HEK293T (cell line): Measurements from ENCODE around the gene SERTAD2.

Source experiments
- CTCF ChIA-PET: fragments of 350-600 bp; formaldehyde crosslinking; extraction: SDS; loops from one replicate; lab custom pipeline; 2021; ENCODE audit warnings: antibody characterized with exemption, inconsistent platforms; lab: Yijun Ruan, JAX
- POLR2A ChIA-PET: fragments of 350-600 bp; formaldehyde crosslinking; extraction: SDS; loops from one replicate; lab custom pipeline; 2020; ENCODE audit warnings: antibody characterized with exemption, inconsistent platforms; lab: Yijun Ruan, JAX
- DNase-seq: peaks from one replicate; pipeline ENCODE4 v3.0.0; 2012; ENCODE audit warnings: mixed read lengths; ENCODE audit errors: extremely low spot score
- ARNT ChIP-seq: fragments of 450-650 bp; IDR thresholded peaks from 2 replicates; pipeline ENCODE4 v1.6.1; 2017; ENCODE audit warnings: mild to moderate bottlenecking
- BHLHE40 ChIP-seq: fragments of 450-650 bp; IDR thresholded peaks from 2 replicates; pipeline ENCODE4 v1.6.1; 2016; ENCODE audit warnings: mild to moderate bottlenecking, moderate library complexity, borderline replicate concordance
- CTBP1 ChIP-seq: fragments of 450-650 bp; IDR thresholded peaks from 2 replicates; pipeline ENCODE4 v1.6.1; 2016; ENCODE audit warnings: borderline replicate concordance
- ELF4 ChIP-seq: fragments of 450-650 bp; IDR thresholded peaks from 2 replicates; pipeline ENCODE4 v1.6.1; 2017; ENCODE audit warnings: antibody characterized with exemption
- FOXA1 ChIP-seq: fragments of 450-650 bp; IDR thresholded peaks from 2 replicates; pipeline ENCODE4 v1.6.1; 2016; ENCODE audit warnings: mild to moderate bottlenecking
- FOXK2 ChIP-seq: fragments of 450-650 bp; IDR thresholded peaks from 2 replicates; pipeline ENCODE4 v1.6.1; 2016; ENCODE audit warnings: mild to moderate bottlenecking
- FOXM1 ChIP-seq: fragments of 450-650 bp; IDR thresholded peaks from 2 replicates; pipeline ENCODE4 v1.6.1; 2017; ENCODE audit warnings: mild to moderate bottlenecking, borderline replicate concordance
- HDGF ChIP-seq: fragments of 450-650 bp; IDR thresholded peaks from 2 replicates; pipeline ENCODE4 v1.6.1; 2017; ENCODE audit warnings: antibody characterized with exemption, borderline replicate concordance
- L3MBTL2 ChIP-seq: fragments of 450-650 bp; conservative IDR thresholded peaks from 2 replicates; pipeline ENCODE4 v1.6.1; 2016; ENCODE audit warnings: mild to moderate bottlenecking
- LEF1 ChIP-seq: fragments of 450-650 bp; IDR thresholded peaks from 2 replicates; pipeline ENCODE4 v1.6.1; 2017; ENCODE audit warnings: mild to moderate bottlenecking, borderline replicate concordance
- NFRKB ChIP-seq: fragments of 450-650 bp; IDR thresholded peaks from 2 replicates; pipeline ENCODE4 v1.6.1; 2016; ENCODE audit warnings: mild to moderate bottlenecking, moderate library complexity
- SP1 ChIP-seq: fragments of 450-650 bp; IDR thresholded peaks from 2 replicates; pipeline ENCODE4 v1.6.1; 2017
- SUZ12 ChIP-seq: fragments of 450-650 bp; IDR thresholded peaks from 2 replicates; pipeline ENCODE4 v1.6.1; 2016; ENCODE audit warnings: mild to moderate bottlenecking
- TARDBP ChIP-seq: fragments of 450-650 bp; IDR thresholded peaks from 2 replicates; pipeline ENCODE4 v1.6.1; 2016
- ZNF384 ChIP-seq: fragments of 450-650 bp; IDR thresholded peaks from 2 replicates; pipeline ENCODE4 v1.6.1; 2016
- TF ChIP-seq, protein P1 (sequence below): fragments of 450-650 bp; IDR thresholded peaks from 2 replicates; pipeline ENCODE4 v1.6.1; 2016

Gene SERTAD2

DNA sequence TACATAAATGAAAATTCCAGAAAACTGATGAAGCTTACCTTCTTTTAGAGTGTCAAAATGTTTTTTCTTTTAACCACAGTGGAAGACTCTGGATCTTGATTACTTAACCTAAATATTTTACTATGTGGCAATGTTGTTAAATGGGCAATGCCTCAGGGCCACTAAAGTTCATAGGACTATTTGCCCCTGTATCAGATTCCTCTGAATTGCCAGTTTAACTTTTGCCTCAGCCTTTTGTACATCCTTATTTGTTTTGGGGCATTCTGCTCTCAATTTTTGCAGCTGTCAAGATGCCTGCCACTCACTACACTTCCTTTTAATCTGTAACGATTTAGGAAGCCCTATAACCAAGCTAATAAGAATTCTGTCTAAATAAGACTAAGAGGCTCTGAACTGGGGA, 31.7 kb upstream of the SERTAD2 start:
- DNase-seq: no peak
- ChIA-PET POLR2A (interaction anchor here (1.6 kb wide), 1 partner anchor 11 kb away, joined by 3 read pairs; no protein-coding TSS in a partner anchor), CTCF (no interaction called here)
- no peak for TF ChIP-seq SUZ12
- TF ChIP-seq FOXM1: no peak
- TF ChIP-seq L3MBTL2: no peak
- no peak for TF ChIP-seq CTBP1
- TF ChIP-seq LEF1: no peak

DNA sequence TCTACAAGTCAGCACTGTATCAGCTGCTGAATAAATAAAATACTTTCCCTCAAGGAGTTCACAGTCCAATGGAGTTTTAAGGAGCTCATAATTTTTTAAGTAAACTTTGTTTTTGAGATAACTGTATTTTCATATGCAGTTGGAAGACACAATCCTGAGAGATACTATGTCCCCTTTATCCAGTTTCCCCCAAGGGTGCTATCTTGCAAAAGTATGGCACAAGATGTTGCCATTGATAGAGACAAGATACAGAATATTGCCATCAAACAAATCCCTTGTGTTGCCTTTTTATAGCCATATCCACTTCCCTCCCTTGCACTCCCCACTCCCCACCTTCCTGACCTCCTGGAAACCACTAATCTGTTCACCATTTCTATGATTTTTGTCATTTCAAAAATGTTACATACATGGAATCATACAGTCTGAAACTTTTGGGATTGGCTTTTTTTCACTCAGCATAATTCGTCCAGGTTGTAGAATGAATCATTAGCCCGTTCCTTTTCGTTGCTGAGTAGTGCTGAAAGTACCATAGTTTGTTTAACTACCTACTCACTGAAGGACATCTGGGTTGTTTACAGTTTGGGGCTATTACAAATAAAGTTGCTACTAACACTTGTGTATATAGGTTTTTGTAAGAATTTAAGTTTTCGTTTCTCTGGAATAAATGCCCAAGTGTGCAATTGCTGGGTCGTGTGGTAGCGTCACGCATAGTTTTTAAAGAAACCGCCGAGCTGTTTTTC, 30.2 kb upstream of the SERTAD2 start:
- POLR2A ChIA-PET: no interaction called here
- TF ChIP-seq ELF4: no peak
- TF ChIP-seq FOXM1: no peak
- CTCF ChIA-PET: no interaction called here
- DNase-seq: no peak

DNA sequence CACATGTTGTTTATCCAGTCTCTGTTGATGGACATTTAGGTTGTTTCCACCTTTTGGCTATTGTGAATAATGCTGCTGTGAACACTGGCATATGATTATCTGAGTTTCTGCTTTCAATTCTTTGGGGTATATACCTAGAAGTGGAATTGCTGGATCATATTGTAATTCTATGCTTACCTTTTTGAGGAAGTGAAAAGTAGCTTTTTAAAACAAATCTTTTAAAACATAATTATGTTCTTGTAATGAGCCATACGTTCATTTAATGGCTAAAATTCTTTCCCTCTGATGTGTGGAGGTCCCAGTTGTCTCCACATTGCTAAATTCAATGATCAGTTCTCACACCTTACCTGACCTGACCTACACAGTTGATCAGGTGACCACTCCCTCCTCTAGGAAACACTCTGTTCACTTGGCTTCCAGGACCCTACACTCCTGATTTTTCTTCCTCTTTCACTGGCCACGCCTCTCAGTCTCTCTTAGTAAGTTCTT, 27.8 kb upstream of the SERTAD2 start:
- no peak for DNase-seq
- ChIA-PET POLR2A (no interaction called here), CTCF (no interaction called here)
- no peak for TF ChIP-seq TARDBP
- no peak for TF ChIP-seq FOXM1
- TF ChIP-seq SUZ12: no peak
- no peak for TF ChIP-seq NFRKB
- no peak for TF ChIP-seq ELF4
- TF ChIP-seq BHLHE40: no peak
- no peak for TF ChIP-seq FOXA1
- TF ChIP-seq CTBP1: no peak
- no peak for TF ChIP-seq FOXK2
- TF ChIP-seq LEF1: no peak

DNA sequence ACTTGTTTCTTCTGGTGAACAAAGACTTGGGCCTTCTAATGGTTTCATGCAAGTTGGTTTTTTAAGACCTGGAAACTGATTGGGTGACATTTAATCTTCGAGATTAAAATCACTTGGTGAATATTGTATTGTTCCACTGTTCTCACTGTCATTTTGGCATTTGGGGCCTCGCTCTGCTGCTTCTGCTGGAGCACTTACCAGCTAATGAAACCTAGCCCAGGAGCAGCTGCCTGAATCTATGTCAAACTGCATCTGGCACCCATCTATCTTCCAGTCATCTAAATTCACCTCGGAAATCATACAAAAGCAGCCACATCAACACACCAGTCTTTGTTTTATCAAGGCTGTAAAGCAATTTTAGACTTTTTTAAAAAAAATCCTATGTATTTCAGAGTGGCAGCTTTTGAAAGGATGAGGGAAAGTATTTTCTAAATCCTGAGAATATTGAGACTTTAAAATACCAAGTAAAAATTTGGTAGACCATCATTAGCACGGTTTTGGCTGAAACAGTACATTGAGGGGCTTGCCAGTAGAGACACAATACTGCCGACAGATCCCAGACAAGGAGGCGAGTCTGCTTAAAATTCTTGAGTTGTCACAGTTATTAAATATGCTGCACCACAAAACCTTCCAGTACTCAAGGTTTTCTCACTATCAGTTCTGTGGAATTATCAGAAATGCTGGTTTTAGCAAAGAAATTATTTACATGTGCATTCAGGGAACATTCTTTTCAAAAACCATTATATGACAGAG, 26.1 kb upstream of the SERTAD2 start:
- ChIA-PET CTCF (no interaction called here), POLR2A (no interaction called here)
- TF ChIP-seq CTBP1 (no peak), ELF4 (no peak), NFRKB (no peak), BHLHE40 (no peak), SUZ12 (no peak), SP1 (no peak), FOXA1 (no peak), FOXK2 (no peak), L3MBTL2 (no peak), LEF1 (no peak), HDGF (no peak), ARNT (no peak), ZNF384 (no peak), TARDBP (no peak), FOXM1 (no peak)
- TF ChIP-seq, protein P1, sequence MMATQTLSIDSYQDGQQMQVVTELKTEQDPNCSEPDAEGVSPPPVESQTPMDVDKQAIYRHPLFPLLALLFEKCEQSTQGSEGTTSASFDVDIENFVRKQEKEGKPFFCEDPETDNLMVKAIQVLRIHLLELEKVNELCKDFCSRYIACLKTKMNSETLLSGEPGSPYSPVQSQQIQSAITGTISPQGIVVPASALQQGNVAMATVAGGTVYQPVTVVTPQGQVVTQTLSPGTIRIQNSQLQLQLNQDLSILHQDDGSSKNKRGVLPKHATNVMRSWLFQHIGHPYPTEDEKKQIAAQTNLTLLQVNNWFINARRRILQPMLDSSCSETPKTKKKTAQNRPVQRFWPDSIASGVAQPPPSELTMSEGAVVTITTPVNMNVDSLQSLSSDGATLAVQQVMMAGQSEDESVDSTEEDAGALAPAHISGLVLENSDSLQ: no peak
- no peak for DNase-seq

DNA sequence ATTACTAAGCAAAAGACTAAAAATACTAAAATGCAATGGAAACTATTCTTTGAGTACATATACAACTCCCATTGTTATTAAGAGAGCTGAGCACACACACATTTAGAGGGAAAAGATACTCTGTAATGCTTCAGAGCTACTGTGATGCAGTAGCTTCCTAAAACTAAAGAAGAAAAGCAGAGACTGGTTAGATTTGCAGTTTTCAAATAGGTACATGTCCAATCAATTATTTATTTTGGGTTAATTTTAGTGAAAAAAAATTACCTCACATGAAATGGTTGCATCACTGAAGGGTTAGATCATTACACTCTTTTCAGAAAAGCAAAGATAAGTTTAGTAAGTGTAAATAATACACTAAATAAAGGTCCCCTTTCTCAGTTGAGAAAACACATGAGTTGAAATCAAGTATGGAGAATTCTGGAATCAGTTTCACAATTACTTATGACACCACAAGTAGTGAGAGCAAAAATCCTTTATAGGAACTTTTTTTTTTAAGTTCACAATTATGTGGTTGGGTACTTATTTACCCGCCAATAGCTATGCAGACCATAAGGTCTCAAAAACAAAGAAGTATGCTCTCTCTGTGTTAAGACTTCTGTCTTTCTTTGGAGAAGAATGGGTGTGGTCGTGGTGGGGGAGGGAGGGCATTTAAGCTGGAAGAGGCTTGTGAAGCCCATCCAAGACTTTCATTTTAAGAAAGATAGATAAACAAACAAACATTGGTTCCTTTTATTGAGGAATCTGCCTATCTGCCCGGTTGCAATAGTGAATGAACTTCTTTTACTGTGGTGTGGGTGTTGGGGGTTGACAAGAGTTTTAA, 25.3 kb upstream of the SERTAD2 start:
- ChIA-PET POLR2A (interaction anchor here (1.1 kb wide), 1 partner anchor 25 kb away, joined by 3 read pairs; the partner anchor contains the start of gene SERTAD2), CTCF (no interaction called here)
- no peak for TF ChIP-seq ARNT
- no peak for TF ChIP-seq FOXM1
- TF ChIP-seq L3MBTL2: no peak
- TF ChIP-seq LEF1: no peak
- no peak for TF ChIP-seq FOXK2
- no peak for TF ChIP-seq SUZ12
- TF ChIP-seq NFRKB: no peak
- no peak for TF ChIP-seq TARDBP
- no peak for TF ChIP-seq CTBP1
- no peak for TF ChIP-seq ELF4
- TF ChIP-seq, protein P1: no peak
- TF ChIP-seq FOXA1: no peak
- TF ChIP-seq BHLHE40: no peak
- TF ChIP-seq ZNF384: no peak
- TF ChIP-seq HDGF: no peak
- TF ChIP-seq SP1: no peak
- DNase-seq: no peak

DNA sequence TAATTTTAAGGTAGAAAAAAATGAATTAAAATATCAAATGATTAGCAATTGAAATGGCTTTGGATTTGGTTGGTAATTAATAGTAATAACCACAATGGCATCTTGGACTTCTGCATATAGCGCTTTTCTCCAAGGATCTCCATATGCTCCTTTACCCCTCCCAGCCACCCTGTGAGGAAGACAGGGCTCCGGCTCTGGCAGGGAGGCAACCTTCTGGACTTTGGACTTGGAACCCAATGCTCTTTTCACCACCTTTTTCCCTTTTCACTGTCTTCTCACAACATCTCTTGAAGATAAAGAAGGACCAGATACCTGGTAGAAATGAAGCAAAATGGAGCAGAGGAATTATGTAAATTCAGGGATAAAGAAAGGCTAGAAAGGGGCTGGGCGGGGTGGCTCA, 23.8 kb upstream of the SERTAD2 start:
- TF ChIP-seq HDGF (no peak), FOXM1 (no peak), FOXA1 (no peak), FOXK2 (no peak), LEF1 (no peak), ARNT (no peak), ELF4 (no peak), ZNF384 (no peak), TARDBP (no peak), CTBP1 (no peak), SUZ12 (no peak), NFRKB (no peak), L3MBTL2 (no peak)
- TF ChIP-seq, protein P1: no peak
- ChIA-PET CTCF (no interaction called here), POLR2A (interaction anchor here (1.5 kb wide), 1 partner anchor 24 kb away, joined by 6 read pairs; the partner anchor contains the start of gene SERTAD2)
- no peak for DNase-seq
